Endothelial cell of umbilical vein (primary cell): ENCODE results near the gene ZIC1. TPM values are rescaled to one million over a fixed set of nuclear protein-coding genes. Genes with fewer than 3 reads are reported as not detected.
A peak's percentile ranks its signal among the peaks of the same experiment; 100 is the strongest.

ENCODE experiments used
- BruUV-seq: library from RNA; stranded (reverse); fragments of 400-500 nt; replicated peaks from 2 replicates; lab custom pipeline; 2021; lab: Mats Ljungman, UMichigan
- CTCF ChIA-PET: fragments of 300-600, 350-600 bp; sonication (Branson Sonifier 250); formaldehyde crosslinking; loops from one replicate; lab custom pipeline; 2021; ENCODE audit warnings: antibody characterized with exemption, inconsistent platforms; lab: Charles Lee
- POLR2A ChIA-PET: fragments of 300-600, 350-600 bp; sonication (Branson Sonifier 250); formaldehyde crosslinking; loops from one replicate; lab custom pipeline; 2021; ENCODE audit warnings: antibody characterized with exemption, inconsistent platforms; lab: Charles Lee
- DNase-seq: peaks from one replicate; pipeline ENCODE4 v3.0.0-alpha.2; 2011; ENCODE audit warnings: low read depth, low spot score
- FAIRE-seq: peaks from 2 replicates; lab custom pipeline; 2011; peaks lifted over from hg19 to GRCh38; lab: Jason Lieb, UNC
- H2AFZ ChIP-seq: 2 replicates; pipeline ENCODE4 v1.6.0; 2012; ENCODE audit warnings: low read depth, low read length, control low read depth, inconsistent platforms
- H3K27ac ChIP-seq: 2 replicates; pipeline ENCODE4 v1.5.1; 2011; ENCODE audit warnings: low read depth, mild to moderate bottlenecking, control low read depth, low read length, moderate library complexity; ENCODE audit not compliant: insufficient read depth
- H3K27me3 ChIP-seq, 2 experiments: 2 replicates each; pipeline versions ENCODE4 v1.6.0 to v1.6.1; 2011; ENCODE audit warnings: low read length in 2 of 2, mixed read lengths in 1 of 2; ENCODE audit not compliant: control insufficient read depth in 2 of 2, insufficient read depth in 2 of 2
- H3K36me3 ChIP-seq, 2 experiments: 2 replicates in 1 of 2; 3 replicates in 1 of 2; pipeline ENCODE4 v1.5.1; 2011; ENCODE audit warnings: low read length in 2 of 2, mild to moderate bottlenecking in 1 of 2, moderate library complexity in 1 of 2; ENCODE audit not compliant: control insufficient read depth in 2 of 2, insufficient read depth in 2 of 2; ENCODE audit errors: extremely low read depth in 1 of 2
- H3K4me1 ChIP-seq: 3 replicates; pipeline ENCODE4 v1.5.1; 2011; ENCODE audit warnings: mild to moderate bottlenecking, low read length; ENCODE audit not compliant: control insufficient read depth, insufficient read depth; ENCODE audit errors: extremely low read depth
- H3K4me2 ChIP-seq: 2 replicates; pipeline ENCODE4 v1.6.1; 2011; ENCODE audit warnings: low read length, control low read depth, mixed read lengths; ENCODE audit not compliant: insufficient read depth
- H3K4me3 ChIP-seq, 3 experiments: fragments of 200-600 bp in 1 of 3; sonication (generic), shearing (Covaris generic) in 1 of 3; replicated peaks in 1 of 3; 2 replicates each; pipeline ENCODE4 v1.5.1; 2011 to 2016; ENCODE audit warnings: control low read depth in 3 of 3, low read length in 3 of 3, mild to moderate bottlenecking in 2 of 3, inconsistent platforms in 1 of 3, low read depth in 1 of 3, moderate library complexity in 1 of 3; ENCODE audit not compliant: insufficient read depth in 1 of 3
- H3K79me2 ChIP-seq: 2 replicates; pipeline ENCODE4 v1.6.0; 2012; ENCODE audit warnings: low read length, inconsistent platforms; ENCODE audit not compliant: control insufficient read depth, insufficient read depth
- H3K9ac ChIP-seq: replicated peaks from 2 replicates; pipeline ENCODE3; 2011; ENCODE audit warnings: low read length, control low read depth; ENCODE audit not compliant: insufficient read depth; ENCODE audit errors: extremely low read depth
- H3K9me1 ChIP-seq: replicated peaks from 3 replicates; pipeline ENCODE4 v1.6.0; 2011; ENCODE audit warnings: mild to moderate bottlenecking, low read length; ENCODE audit not compliant: control insufficient read depth, insufficient read depth; ENCODE audit errors: extremely low read depth
- H3K9me3 ChIP-seq: replicated peaks from 2 replicates; pipeline ENCODE4 v1.5.1; 2012; ENCODE audit warnings: low read length, inconsistent platforms; ENCODE audit not compliant: control insufficient read depth, insufficient read depth
- H4K20me1 ChIP-seq: replicated peaks from 2 replicates; pipeline ENCODE3; 2011; ENCODE audit warnings: mild to moderate bottlenecking, low read length; ENCODE audit not compliant: control insufficient read depth, insufficient read depth; ENCODE audit errors: extremely low read depth
- EZH2 ChIP-seq: IDR thresholded peaks from 2 replicates; pipeline ENCODE4 v1.6.1; 2012; ENCODE audit warnings: borderline replicate concordance, low read depth, mild to moderate bottlenecking, moderate library complexity, low read length, inconsistent platforms; ENCODE audit not compliant: severe bottlenecking
- dilution Hi-C: fragments of 300-500 bp; cut with MboI; formaldehyde crosslinking; loops from one replicate; pipeline ENCODE4 v1.15.0; 2019; ENCODE audit warnings: low sequenced_read_pairs; ENCODE audit not compliant: extremely low pct_ligation_motif_present
- intact Hi-C: fragments of 100-400 bp; cut with micrococcal nuclease; formaldehyde crosslinking; loops from one replicate; pipeline ENCODE4 v1.10.0; 2022
- polyA plus RNA-seq, 4 experiments: library from polyadenylated mRNA; depleted of rRNA in 3 of 4; stranded (reverse) in 3 of 4; unstranded in 1 of 4; fragments of >200 nt; gene quantifications; 2 replicates each; pipeline versions ENCODE4 v1.2.1 to v1.2.3, GENCODE V29; 2011 to 2012; ENCODE audit warnings: missing spikeins in 1 of 4
- total RNA-seq: library from RNA; stranded (reverse); gene quantifications from 2 replicates; pipeline ENCODE4 v1.2.3, GENCODE V29; 2021
- TF ChIP-seq, protein P1 (sequence below), 2 donors: IDR thresholded peaks; 1 replicate in 1 of 2; 2 replicates in 1 of 2; pipeline ENCODE4 v1.5.1; 2011; ENCODE audit warnings: low read length in 2 of 2, mild to moderate bottlenecking in 2 of 2, moderate library complexity in 2 of 2, control low read depth in 1 of 2, inconsistent platforms in 1 of 2, low read depth in 1 of 2; ENCODE audit not compliant: insufficient read depth in 1 of 2; ENCODE audit errors: extremely low read depth in 1 of 2

ZIC1 gene
- total and polyA plus RNA-seq, 2 donors (not counting 3 experiments of a cell fraction or from before 2014, with no cell fraction given): not detected

DNA sequence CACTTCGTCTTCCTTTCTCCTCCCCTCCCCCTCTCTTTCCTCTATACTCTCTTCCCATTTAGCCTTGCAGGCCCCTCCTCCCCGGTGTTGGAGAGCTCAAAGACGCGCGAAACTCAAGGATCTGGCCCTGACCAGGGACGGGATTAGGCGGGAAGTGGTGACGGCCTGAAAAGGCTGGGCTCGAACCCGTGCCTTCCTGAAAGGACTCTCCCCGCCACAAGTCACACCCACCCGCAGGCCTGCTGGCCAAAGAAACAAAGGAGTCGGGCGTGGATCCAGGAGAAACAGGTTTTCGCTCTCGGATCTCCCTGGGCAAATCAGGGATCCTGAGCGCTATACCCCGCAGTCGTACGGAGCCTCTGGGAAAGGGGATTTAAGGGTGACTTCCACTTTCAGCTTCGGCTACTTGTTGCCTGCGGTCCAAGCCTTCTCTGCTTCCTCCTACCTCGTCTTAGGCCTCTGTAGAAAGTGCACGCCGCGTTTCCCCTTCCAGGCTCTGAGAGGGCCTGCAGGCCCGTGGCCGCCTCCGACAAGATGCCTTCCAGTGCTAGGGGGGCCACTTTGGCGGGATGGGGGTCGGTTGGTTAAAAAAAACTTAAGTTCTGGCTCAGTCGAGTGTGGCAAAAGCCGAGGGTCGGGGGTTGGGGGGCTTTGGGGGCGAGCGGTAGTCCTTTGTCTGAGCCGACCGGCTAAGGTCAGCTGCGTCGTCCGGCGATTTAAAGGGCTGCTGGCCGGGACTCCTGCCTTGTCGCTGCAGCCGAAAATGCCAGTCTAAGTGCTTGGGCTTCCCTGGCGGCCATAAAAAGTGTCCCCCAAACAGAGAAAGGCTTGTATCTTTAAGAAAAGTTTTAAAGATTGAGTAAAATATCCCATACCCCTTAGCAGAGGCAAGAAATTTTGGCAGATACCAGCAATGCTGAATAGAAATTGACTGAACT is 11.0 kb upstream of the ZIC1 start:
- dilution Hi-C loops: no loop called here
- Histone ChIP-seq H4K20me1 (no peaks in the 10 kb centered on the region), H3K36me3 (no peaks in the 10 kb centered on the region), H3K4me2 (no peak overlapping the region), H3K4me1 (no peaks in the 10 kb centered on the region), H2AFZ (no peak overlapping the region), H3K79me2 (no peaks in the 10 kb centered on the region), H3K9me3 (no peaks in the 10 kb centered on the region), H3K27ac (no peak overlapping the region), H3K9me1 (no peaks in the 10 kb centered on the region), H3K9ac (no peak overlapping the region), H3K4me3 (no peak overlapping the region), H3K27me3 (peaks cover 82 to 95% of the 10 kb centered on the region in 2 experiments)
- ChIA-PET POLR2A (no interaction called here), CTCF (interaction anchor here (1.4 kb wide), 1 partner anchor 679 kb away, joined by 3 read pairs; no protein-coding TSS in a partner anchor)
- intact Hi-C loops: no loop called here
- DNase-seq (no peak), FAIRE-seq (no peak)
- TF ChIP-seq EZH2: peak; percentile 59
- TF ChIP-seq, protein P1, sequence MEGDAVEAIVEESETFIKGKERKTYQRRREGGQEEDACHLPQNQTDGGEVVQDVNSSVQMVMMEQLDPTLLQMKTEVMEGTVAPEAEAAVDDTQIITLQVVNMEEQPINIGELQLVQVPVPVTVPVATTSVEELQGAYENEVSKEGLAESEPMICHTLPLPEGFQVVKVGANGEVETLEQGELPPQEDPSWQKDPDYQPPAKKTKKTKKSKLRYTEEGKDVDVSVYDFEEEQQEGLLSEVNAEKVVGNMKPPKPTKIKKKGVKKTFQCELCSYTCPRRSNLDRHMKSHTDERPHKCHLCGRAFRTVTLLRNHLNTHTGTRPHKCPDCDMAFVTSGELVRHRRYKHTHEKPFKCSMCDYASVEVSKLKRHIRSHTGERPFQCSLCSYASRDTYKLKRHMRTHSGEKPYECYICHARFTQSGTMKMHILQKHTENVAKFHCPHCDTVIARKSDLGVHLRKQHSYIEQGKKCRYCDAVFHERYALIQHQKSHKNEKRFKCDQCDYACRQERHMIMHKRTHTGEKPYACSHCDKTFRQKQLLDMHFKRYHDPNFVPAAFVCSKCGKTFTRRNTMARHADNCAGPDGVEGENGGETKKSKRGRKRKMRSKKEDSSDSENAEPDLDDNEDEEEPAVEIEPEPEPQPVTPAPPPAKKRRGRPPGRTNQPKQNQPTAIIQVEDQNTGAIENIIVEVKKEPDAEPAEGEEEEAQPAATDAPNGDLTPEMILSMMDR (IDR thresholded peaks at IDR 0.05; ENCODE audit: extremely low read depth in 1 of 2, insufficient read depth in 1 of 2, low read depth in 1 of 2, low read length in 2 of 2): no peak
- no TSS peak for BruUV-seq
